ENCODE results near the gene NHSL2.
"Not testable (repeated sequence)": the region's sequence is repeated elsewhere in the genome, so short reads cannot be mapped to it uniquely, and the experiment has no call there.

- not testable (repeated sequence) for TF ChIP-seq POLR2A, POLR2AphosphoS5 (IDR thresholded peaks at IDR 0.05; ENCODE audit: low read depth, low read length)
These were observed 147.7 kb downstream of the NHSL2 start for GRCh38 chrX:72058346-72058745.
